ENCODE measurements around the gene RGS3. TPM values are rescaled to one million over a fixed set of nuclear protein-coding genes. Genes with fewer than 3 reads are reported as not detected.

RGS3 gene
- total RNA-seq, 1 experiment from 2014 or later, result 16.6 TPM

- TF ChIP-seq CDX4 (CRISPR knock-in tag; IDR thresholded peaks at IDR 0.05; ENCODE audit: borderline replicate concordance) (no peak), TEAD1 (CRISPR knock-in tag; IDR thresholded peaks at IDR 0.05) (0 out of 2 replicates have a peak, but pooled peaks have one; percentile 11), KAT7 (CRISPR knock-in tag; IDR thresholded peaks at IDR 0.05; ENCODE audit: borderline replicate concordance) (0 out of 2 replicates have a peak, but pooled peaks have one; percentile 43), ATF3 (CRISPR knock-in tag; conservative IDR thresholded peaks at IDR 0.05) (no peak), NFYB (CRISPR knock-in tag; conservative IDR thresholded peaks at IDR 0.05; ENCODE audit: low read depth) (peak; percentile 23; the same call in 1 of the 2 replicates), ETV6 (CRISPR knock-in tag; IDR thresholded peaks at IDR 0.05) (peak; percentile 66; the same call in 1 of the 2 replicates), HMGXB4 (CRISPR knock-in tag; IDR thresholded peaks at IDR 0.05) (no peak)
Measured at GRCh38 chr9:113593682-113594281, 130.3 kb downstream of the RGS3 start (continued).

GRCh38 chr9:113594484-113595299, 131.2 kb downstream of the RGS3 start:
- Mint-ChIP-seq H3K36me3 (peaks cover 15% of the 10 kb centered on the region; the same call in 1 of the 2 replicates), H3K27ac (no peak overlapping the region), H3K9me3 (no peaks in the 10 kb centered on the region), H3K4me1 (peaks cover 39% of the 10 kb centered on the region), H3K4me3 (peak overlapping the region; percentile 80), H3K27me3 (ENCODE audit: low read depth) (no peaks in the 10 kb centered on the region)
- ATAC-seq, result no peak
- DNase-seq (ENCODE audit: low spot score), result no peak
- 0 out of 2 replicates have a peak, but pooled peaks have one; percentile 3 for TF ChIP-seq USF2 (CRISPR knock-in tag; IDR thresholded peaks at IDR 0.05)
- TF ChIP-seq NFATC4 (CRISPR knock-in tag; IDR thresholded peaks at IDR 0.05), result no peak
- ChIA-PET CTCF (interaction anchor here (0.7 to 20.2 kb wide), 10 partner anchors 8 to 488 kb away, joined by 3 to 962 read pairs (median 5); partner anchors contain the start of genes C9orf43, POLE3 and RGS3), POLR2A (interaction anchor here (0.9 to 2.0 kb wide), 9 partner anchors 8 to 61 kb away, joined by 3 to 10 read pairs (median 6); no protein-coding TSS in a partner anchor)

- H3K9me3 Mint-ChIP-seq, result no peaks in the 10 kb centered on the region
- no peak overlapping the region for H3K4me3 Mint-ChIP-seq
- peaks cover 15% of the 10 kb centered on the region; the same call in 1 of the 2 replicates for H3K36me3 Mint-ChIP-seq
- no peak for ATAC-seq
- CTCF ChIA-PET, result interaction anchor here (20.2 kb wide), 1 partner anchor 57 kb away, joined by 962 read pairs; no protein-coding TSS in a partner anchor
- no peak overlapping the region for H3K27ac Mint-ChIP-seq
- H3K4me1 Mint-ChIP-seq, result peaks cover 41% of the 10 kb centered on the region
- POLR2A ChIA-PET, result no interaction called here
- no peak for DNase-seq (ENCODE audit: low spot score)
- no peaks in the 10 kb centered on the region; the same call in 1 of the 2 replicates for H3K27me3 Mint-ChIP-seq (ENCODE audit: low read depth)
- TF ChIP-seq CREB1 (CRISPR knock-in tag; IDR thresholded peaks at IDR 0.05), result no peak
- no peak for TF ChIP-seq FOXP1 (CRISPR knock-in tag; IDR thresholded peaks at IDR 0.05; ENCODE audit: borderline replicate concordance)
- TF ChIP-seq E2F1 (CRISPR knock-in tag; IDR thresholded peaks at IDR 0.05), result no peak
- TF ChIP-seq TEAD4 (CRISPR knock-in tag; IDR thresholded peaks at IDR 0.05), result no peak
- no peak for TF ChIP-seq ZSCAN18 (CRISPR knock-in tag; IDR thresholded peaks at IDR 0.05)
- no peak for TF ChIP-seq ERG (CRISPR knock-in tag; IDR thresholded peaks at IDR 0.05)
- TF ChIP-seq IRF1 (CRISPR knock-in tag; IDR thresholded peaks at IDR 0.05), result no peak
- TF ChIP-seq SP1 (CRISPR knock-in tag; conservative IDR thresholded peaks at IDR 0.05), result no peak
- no peak for TF ChIP-seq USF1 (CRISPR knock-in tag; IDR thresholded peaks at IDR 0.05)
- TF ChIP-seq MLX (CRISPR knock-in tag; IDR thresholded peaks at IDR 0.05), result no peak
Measured at GRCh38 chr9:113596616-113597320, 133.2 kb downstream of the RGS3 start.
